Esophagus muscularis mucosa (tissue), 4 donors: ENCODE measurements around the gene ZSWIM6. TPM values are rescaled to one million over a fixed set of nuclear protein-coding genes. Genes with fewer than 3 reads are reported as not detected.

Experiments used
- DNase-seq: peaks from one replicate; pipeline ENCODE4 v3.0.0-alpha.2; 2017; ENCODE audit errors: extremely low spot score
- H3K27ac ChIP-seq, 4 donors: fragments of 200-600 bp; sonication (generic); replicated peaks in 1 of 4; 1 replicate in 3 of 4; 2 replicates in 1 of 4; pipeline ENCODE4 v1.5.1; 2016 to 2019; ENCODE audit warnings: mild to moderate bottlenecking in 1 of 4
- H3K27me3 ChIP-seq, 4 donors: fragments of 200-600 bp; sonication (generic); one replicate each; pipeline versions ENCODE4 v1.5.1 to v1.6.0; 2016 to 2019
- H3K36me3 ChIP-seq, 4 donors: fragments of 200-600 bp; sonication (generic); one replicate each; pipeline ENCODE4 v1.5.1; 2016 to 2019
- H3K4me1 ChIP-seq, 4 donors: fragments of 200-600 bp; sonication (generic); one replicate each; pipeline ENCODE4 v1.5.1; 2016 to 2019
- H3K4me3 ChIP-seq, 4 donors: fragments of 200-600 bp; sonication (generic); 1 replicate in 2 of 4; 2 replicates in 2 of 4; pipeline ENCODE4 v1.5.1; 2016 to 2019; ENCODE audit warnings: mild to moderate bottlenecking in 4 of 4, moderate library complexity in 1 of 4
- H3K9me3 ChIP-seq, 4 donors: fragments of 200-600 bp; sonication (generic); 1 replicate in 3 of 4; 2 replicates in 1 of 4; pipeline ENCODE4 v1.5.1; 2016 to 2019
- EP300 ChIP-seq: sonication (generic); formaldehyde crosslinking; IDR thresholded peaks from one replicate; pipeline ENCODE4 v1.6.1; 2017; ENCODE audit warnings: antibody characterized with exemption
- POLR2A ChIP-seq: fragments of 450-650 bp; IDR thresholded peaks from one replicate; pipeline ENCODE4 v1.6.1; 2017; ENCODE audit warnings: antibody characterized with exemption, moderate library complexity, mild to moderate bottlenecking, low read depth
- POLR2AphosphoS5 ChIP-seq, 2 donors: sonication (generic); formaldehyde crosslinking; IDR thresholded peaks; one replicate each; pipeline ENCODE4 v1.6.1; 2017; ENCODE audit warnings: antibody characterized with exemption in 2 of 2
- WGBS: methylation state at CpG from one replicate; pipeline ENCODE4 v1.1.5; 2018; 5-methylcytosine and 5-hydroxymethylcytosine counted together
- intact Hi-C: fragments of 100-400 bp; cut with DNase I; formaldehyde crosslinking; loops from one replicate; pipeline ENCODE4 v1.15.1; 2023
- total RNA-seq, 4 donors: library from RNA; depleted of rRNA; stranded (reverse); fragments of >200 nt; gene quantifications; one replicate each; pipeline versions ENCODE4 v1.1.0 to v1.2.1, GENCODE V29; 2016
- TF ChIP-seq, protein P1 (sequence below), 3 experiments: fragments of 200-600 bp in 2 of 3; fragments of 450-650 bp in 1 of 3; sonication (generic) in 2 of 3; IDR thresholded peaks; one replicate each; pipeline ENCODE4 v1.5.1; 2017 to 2019; ENCODE audit warnings: antibody characterized with exemption in 3 of 3, mild to moderate bottlenecking in 2 of 3, moderate library complexity in 1 of 3

Gene ZSWIM6
- total RNA-seq, 4 donors from 2014 or later: 10.2 to 16.4 (median 12.5) TPM

DNA sequence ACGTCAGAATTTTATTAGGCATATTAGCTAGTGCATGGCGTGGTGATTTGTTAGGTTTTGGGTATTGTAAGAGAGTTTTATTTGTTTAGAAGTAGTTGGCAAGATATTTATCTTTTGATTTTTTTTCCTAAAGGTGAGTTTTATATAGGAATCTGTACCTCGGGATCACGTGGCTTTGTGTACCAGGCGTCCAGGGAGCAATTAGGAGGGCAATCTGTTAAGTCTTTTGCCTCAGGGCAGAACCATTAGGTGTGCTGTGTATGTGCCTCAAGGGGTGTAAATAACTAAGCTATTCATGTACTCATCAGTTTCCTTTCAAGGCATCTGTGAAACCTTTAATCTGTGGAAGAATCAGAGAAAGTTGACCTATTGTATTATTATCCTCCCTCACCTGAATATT is 39.4 kb downstream of the ZSWIM6 start:
- intact Hi-C loops: no loop called here
- DNase-seq: no peak

DNA sequence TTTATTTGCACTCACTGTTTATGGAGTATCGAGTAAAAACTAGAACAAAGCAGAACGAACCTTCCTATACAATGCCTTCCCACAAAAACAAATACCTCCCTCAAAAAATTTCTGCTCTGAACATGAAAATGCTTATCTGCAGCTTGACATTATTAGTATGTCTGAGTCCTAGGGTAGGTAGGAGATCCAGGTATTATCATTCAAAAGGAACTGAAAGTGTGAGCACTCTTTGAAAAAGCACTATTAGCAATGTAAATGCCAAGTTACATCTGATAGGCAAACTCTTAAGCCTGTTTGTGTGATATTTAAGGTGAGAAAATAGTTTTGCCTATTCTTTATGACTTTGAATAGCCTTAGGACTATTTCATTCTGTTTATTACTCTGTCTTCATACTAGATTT is 47.6 kb downstream of the ZSWIM6 start:
- intact Hi-C loops: no loop called here
- Histone ChIP-seq H3K4me1 (peaks cover 0 to 9% (median 8%) of the 10 kb centered on the region in 4 donors), H3K27ac (no peak overlapping the region), H3K27me3 (no peaks in the 10 kb centered on the region), H3K36me3 (no peaks in the 10 kb centered on the region), H3K9me3 (no peaks in the 10 kb centered on the region), H3K4me3 (no peak overlapping the region)
- TF ChIP-seq POLR2AphosphoS5 (IDR thresholded peaks at IDR 0.05) (no peak), POLR2A (no peak), EP300 (no peak)
- TF ChIP-seq, protein P1, sequence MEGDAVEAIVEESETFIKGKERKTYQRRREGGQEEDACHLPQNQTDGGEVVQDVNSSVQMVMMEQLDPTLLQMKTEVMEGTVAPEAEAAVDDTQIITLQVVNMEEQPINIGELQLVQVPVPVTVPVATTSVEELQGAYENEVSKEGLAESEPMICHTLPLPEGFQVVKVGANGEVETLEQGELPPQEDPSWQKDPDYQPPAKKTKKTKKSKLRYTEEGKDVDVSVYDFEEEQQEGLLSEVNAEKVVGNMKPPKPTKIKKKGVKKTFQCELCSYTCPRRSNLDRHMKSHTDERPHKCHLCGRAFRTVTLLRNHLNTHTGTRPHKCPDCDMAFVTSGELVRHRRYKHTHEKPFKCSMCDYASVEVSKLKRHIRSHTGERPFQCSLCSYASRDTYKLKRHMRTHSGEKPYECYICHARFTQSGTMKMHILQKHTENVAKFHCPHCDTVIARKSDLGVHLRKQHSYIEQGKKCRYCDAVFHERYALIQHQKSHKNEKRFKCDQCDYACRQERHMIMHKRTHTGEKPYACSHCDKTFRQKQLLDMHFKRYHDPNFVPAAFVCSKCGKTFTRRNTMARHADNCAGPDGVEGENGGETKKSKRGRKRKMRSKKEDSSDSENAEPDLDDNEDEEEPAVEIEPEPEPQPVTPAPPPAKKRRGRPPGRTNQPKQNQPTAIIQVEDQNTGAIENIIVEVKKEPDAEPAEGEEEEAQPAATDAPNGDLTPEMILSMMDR (IDR thresholded peaks at IDR 0.05): no peak
- 91% methylated on average over 2 of the region's 2 CpGs for WGBS
- no peak for DNase-seq

More for the DNA sequence above, 39.4 kb downstream of the ZSWIM6 start:
- Histone ChIP-seq H3K4me3 (no peak overlapping the region), H3K27ac (no peak overlapping the region), H3K36me3 (no peaks in the 10 kb centered on the region), H3K27me3 (no peaks in the 10 kb centered on the region), H3K9me3 (no peaks in the 10 kb centered on the region), H3K4me1 (peaks cover 0 to 6% (median 3%) of the 10 kb centered on the region in 4 donors)
- WGBS: 91% methylated on average over 5 of the region's 5 CpGs
- no peak for TF ChIP-seq POLR2AphosphoS5 (IDR thresholded peaks at IDR 0.05)
- TF ChIP-seq EP300: no peak
- TF ChIP-seq, protein P1 (IDR thresholded peaks at IDR 0.05): no peak
- TF ChIP-seq POLR2A: no peak

DNA sequence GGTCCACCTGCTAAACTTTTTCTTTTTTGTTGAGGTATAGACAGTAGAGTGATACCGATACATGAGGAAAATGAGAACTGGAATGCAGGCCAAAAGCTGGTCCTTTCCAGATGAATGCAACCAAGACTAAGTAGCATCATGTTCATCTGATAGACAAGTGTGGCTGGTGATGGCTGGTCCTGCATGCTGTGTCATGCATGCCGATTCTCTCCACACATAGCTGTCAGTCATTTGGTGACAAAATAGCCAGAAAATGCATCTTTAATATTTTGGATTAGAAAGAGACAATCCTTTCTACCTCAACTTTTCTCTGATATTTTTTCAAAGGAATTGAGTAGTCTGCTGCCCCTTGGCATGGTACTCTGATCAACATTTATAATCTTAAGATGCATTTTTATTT is 49.9 kb downstream of the ZSWIM6 start:
- Histone ChIP-seq H3K4me3 (no peak overlapping the region), H3K27me3 (no peaks in the 10 kb centered on the region), H3K9me3 (no peaks in the 10 kb centered on the region), H3K4me1 (peaks cover 13 to 23% (median 19%) of the 10 kb centered on the region in 4 donors), H3K36me3 (no peaks in the 10 kb centered on the region), H3K27ac (no peak overlapping the region)
- no peak for DNase-seq
- TF ChIP-seq, protein P1 (IDR thresholded peaks at IDR 0.05): no peak
- no peak for TF ChIP-seq POLR2A
- intact Hi-C loops: no loop called here
- WGBS: 100% methylated on average over 2 of the region's 2 CpGs

DNA sequence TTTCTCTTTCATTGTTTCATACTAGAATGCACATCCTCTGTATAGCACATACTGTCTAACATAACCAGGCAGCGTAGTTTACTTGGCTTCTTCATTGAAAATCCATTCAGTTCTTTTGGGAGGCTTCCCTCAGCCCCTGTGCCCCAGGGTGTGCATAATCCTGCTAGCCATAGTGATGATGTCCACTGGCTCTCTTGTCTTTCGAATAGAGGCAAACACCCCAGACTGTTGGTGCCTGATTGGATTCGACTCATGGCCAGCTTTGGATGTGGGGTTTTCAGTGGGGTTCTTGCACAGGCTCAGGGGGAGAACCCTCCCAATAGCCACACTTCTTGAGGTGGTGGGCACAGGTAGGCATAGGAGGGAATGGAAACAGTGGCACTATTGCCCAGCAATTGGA is 53.6 kb downstream of the ZSWIM6 start:
- intact Hi-C loops: no loop called here

More for the DNA sequence above, 53.6 kb downstream of the ZSWIM6 start:
- no peak overlapping the region for H3K27ac ChIP-seq
- no peak overlapping the region for H3K4me3 ChIP-seq
- no peaks in the 10 kb centered on the region for H3K9me3 ChIP-seq
- no peak for DNase-seq
- no peaks in the 10 kb centered on the region for H3K36me3 ChIP-seq
- H3K27me3 ChIP-seq: no peaks in the 10 kb centered on the region
- TF ChIP-seq EP300: no peak
- TF ChIP-seq, protein P1 (IDR thresholded peaks at IDR 0.05): no peak
- no peak for TF ChIP-seq POLR2AphosphoS5 (IDR thresholded peaks at IDR 0.05)
- no peak for TF ChIP-seq POLR2A
- H3K4me1 ChIP-seq: peaks cover 13 to 25% (median 18%) of the 10 kb centered on the region in 4 donors
- 100% methylated on average over 2 of the region's 3 CpGs for WGBS
